ENCODE measurements around the gene KDF1. TPM values are rescaled to one million over a fixed set of nuclear protein-coding genes. Genes with fewer than 3 reads are reported as not detected.
A peak's percentile ranks its signal among the peaks of the same experiment; 100 is the strongest.

The KDF1 gene
- total and polyA plus RNA-seq, 2 experiments from 2014 or later = 13.6 to 21.1 TPM

DNA sequence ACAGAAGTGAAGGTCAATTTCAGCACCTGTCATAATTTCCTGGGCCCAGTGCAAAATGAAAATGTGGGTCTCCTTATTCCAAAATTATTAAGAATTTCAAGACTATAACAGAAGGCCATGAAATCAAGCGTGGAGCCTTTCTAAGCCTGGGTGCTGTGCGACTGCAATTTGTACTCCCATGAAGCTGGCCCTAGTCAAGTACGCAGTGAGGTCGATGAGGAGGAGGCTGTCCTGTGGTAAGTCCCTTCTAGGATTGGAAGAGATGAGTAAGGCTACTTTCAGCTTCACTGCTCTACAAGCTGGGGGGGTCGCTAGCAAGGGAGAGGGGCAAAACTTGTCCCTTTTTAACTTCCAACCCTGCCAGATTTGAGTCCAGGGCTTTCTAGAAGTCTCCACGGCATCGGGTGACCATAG is 39.1 kb downstream of the KDF1 start:
- Histone ChIP-seq H3K36me3 (ENCODE audit: insufficient read depth) (peaks cover 23% of the 10 kb centered on the region), H3K79me2 (replicated peaks; ENCODE audit: insufficient read depth) (peaks cover 42% of the 10 kb centered on the region), H2AFZ (peak overlapping the region; percentile 96), H3K4me1 (ENCODE audit: insufficient read depth) (peaks cover 12% of the 10 kb centered on the region), H3K4me3 (peak overlapping the region; percentile 93), H4K20me1 (replicated peaks; ENCODE audit: insufficient read depth) (peaks cover 23% of the 10 kb centered on the region; the same call in 1 of the 2 replicates), H3K27me3 (ENCODE audit: insufficient read depth) (no peaks in the 10 kb centered on the region), H3K9me2 (ENCODE audit: insufficient read depth) (no peaks in the 10 kb centered on the region), H3F3A (replicated peaks; ENCODE audit: low read depth) (peaks cover 16% of the 10 kb centered on the region; the same call in 1 of the 2 replicates), H3K27ac (ENCODE audit: low read depth) (peak overlapping the region; percentile 43), H3K4me2 (peak overlapping the region; percentile 97; the same call in 1 of the 2 replicates)
- DNase-seq (ENCODE audit: low spot score) = no peak
- H3K36me3 Mint-ChIP-seq (ENCODE audit: low read depth) = peaks cover 33% of the 10 kb centered on the region
- peak overlapping the region; percentile 98 for H3K27ac Mint-ChIP-seq
- H3K9me3 Mint-ChIP-seq = no peaks in the 10 kb centered on the region
- TF ChIP-seq ZNF331 (CRISPR knock-in tag; IDR thresholded peaks at IDR 0.05; ENCODE audit: low read depth) (no peak), ZNF462 (CRISPR knock-in tag; IDR thresholded peaks at IDR 0.05) (no peak), REST (IDR thresholded peaks at IDR 0.05; ENCODE audit: unreplicated experiment) (no peak), CTCF (conservative IDR thresholded peaks at IDR 0.05; ENCODE audit: low read depth in 2 of 2) (no peak), ETS1 (IDR thresholded peaks at IDR 0.05) (no peak), EZH2 (IDR thresholded peaks at IDR 0.05; ENCODE audit: low read depth, unreplicated experiment) (no peak), JUNB (IDR thresholded peaks at IDR 0.05; ENCODE audit: unreplicated experiment) (no peak), EZH2phosphoT487 (IDR thresholded peaks at IDR 0.05; ENCODE audit: unreplicated experiment) (no peak), NANOG (IDR thresholded peaks at IDR 0.05; ENCODE audit: borderline replicate concordance) (no peak), CREB1 (CRISPR knock-in tag; IDR thresholded peaks at IDR 0.05; ENCODE audit: low read depth) (no peak), POLR2AphosphoS5 (IDR thresholded peaks at IDR 0.05; ENCODE audit: low read depth) (no peak), STAT1 (IDR thresholded peaks at IDR 0.05; ENCODE audit: unreplicated experiment) (no peak), ZNF114 (CRISPR knock-in tag; IDR thresholded peaks at IDR 0.05) (no peak)
- H3K4me3 Mint-ChIP-seq = peak overlapping the region; percentile 93
- H3K27me3 Mint-ChIP-seq (ENCODE audit: insufficient read depth, low read depth, poor library complexity) = peaks cover 13% of the 10 kb centered on the region
- ATAC-seq = peak; percentile 38
- peaks cover 18% of the 10 kb centered on the region for H3K4me1 Mint-ChIP-seq
